Measurements from ENCODE around the gene POLRMT. TPM values are rescaled to one million over a fixed set of nuclear protein-coding genes. Genes with fewer than 3 reads are reported as not detected.

POLRMT gene
- total and polyA plus RNA-seq, 4 donors = 16.0 to 41.4 (median 35.1) TPM

- Histone ChIP-seq H3K4me1 (ENCODE audit: control insufficient read depth in 4 of 4, insufficient read depth in 4 of 4, low read length in 3 of 4) (peaks cover 23 to 40% (median 34%) of the 10 kb centered on the region in 4 donors), H3K27me3 (ENCODE audit: control insufficient read depth in 4 of 4, insufficient read depth in 4 of 4, low read length in 3 of 4) (no peaks in the 10 kb centered on the region), H3K9me3 (ENCODE audit: control insufficient read depth in 4 of 4, low read length in 3 of 4) (no peaks in the 10 kb centered on the region), H3K36me3 (ENCODE audit: control insufficient read depth in 4 of 4, insufficient read depth in 3 of 4, low read depth in 1 of 4, low read length in 3 of 4) (peaks cover 5 to 8% (median 7%) of the 10 kb centered on the region in 4 donors), H3K27ac (ENCODE audit: low read depth in 1 of 2, low read length in 2 of 2) (peak overlapping the region in 1 of 2 donors; percentile 84), H3K4me3 (ENCODE audit: low read depth in 1 of 3, low read length in 3 of 3) (peak overlapping the region in 2 of 3 donors; percentile 37 to 38), H3K9ac (ENCODE audit: low read depth in 1 of 2, low read length in 2 of 2) (no peak overlapping the region)
- TF ChIP-seq GABPA (IDR thresholded peaks at IDR 0.05 in 1 of 2, conservative IDR thresholded peaks at IDR 0.05 in 1 of 2) (no peak), HNF4G (IDR thresholded peaks at IDR 0.05) (no peak), TAF1 (conservative IDR thresholded peaks at IDR 0.05) (no peak), MAX (IDR thresholded peaks at IDR 0.05) (no peak), FOXA1 (IDR thresholded peaks at IDR 0.05) (no peak), FOXA2 (IDR thresholded peaks at IDR 0.05) (no peak), REST (IDR thresholded peaks at IDR 0.05) (no peak), HNF4A (conservative IDR thresholded peaks at IDR 0.05) (no peak), ATF3 (IDR thresholded peaks at IDR 0.05) (no peak), CTCF (IDR thresholded peaks at IDR 0.05; ENCODE audit: low read depth, low read length, missing input control) (no peak), RXRA (IDR thresholded peaks at IDR 0.05) (no peak), YY1 (IDR thresholded peaks at IDR 0.05) (no peak), EGR1 (IDR thresholded peaks at IDR 0.05; ENCODE audit: low read depth in 2 of 2) (no peak), NR2F2 (IDR thresholded peaks at IDR 0.05) (no peak), ZBTB33 (IDR thresholded peaks at IDR 0.05) (no peak), RAD21 (IDR thresholded peaks at IDR 0.05) (no peak), JUND (IDR thresholded peaks at IDR 0.05) (no peak), SP1 (IDR thresholded peaks at IDR 0.05) (no peak)
- 65% methylated on average over 38 of the region's 38 CpGs for WGBS
- DNase-seq (ENCODE audit: low spot score) = peak; percentile 80
These were observed 57.5 kb downstream of the POLRMT start for GRCh38 chr19:575527-576506.

All from liver (tissue), 9 donors.